ENCODE data around the gene TJP1. TPM values are rescaled to one million over a fixed set of nuclear protein-coding genes. Genes with fewer than 3 reads are reported as not detected.

The TJP1 gene
- total RNA-seq, 1 experiment from 2014 or later = 67.0 TPM

- BruUV-seq (replicated peaks) = no TSS peak
- Histone ChIP-seq H3K9me2 (replicated peaks; ENCODE audit: low read length) (no peaks in the 10 kb centered on the region), H3F3A (ENCODE audit: low read length, unreplicated experiment) (peaks cover 2% of the 10 kb centered on the region), H3K4me1 (ENCODE audit: insufficient read depth, low read length) (peaks cover 2% of the 10 kb centered on the region), H3K4me3 (ENCODE audit: low read length) (no peak overlapping the region), H3K9ac (ENCODE audit: low read length) (no peak overlapping the region), H3K36me3 (ENCODE audit: low read depth, low read length) (peaks cover 75% of the 10 kb centered on the region), H3K79me2 (ENCODE audit: low read length) (peaks cover 25% of the 10 kb centered on the region), H3K27me3 (ENCODE audit: low read length) (no peaks in the 10 kb centered on the region), H4K20me1 (ENCODE audit: low read length) (peaks cover 10% of the 10 kb centered on the region; the same call in 1 of the 2 replicates), H3K4me2 (ENCODE audit: low read length) (no peak overlapping the region), H3K27ac (ENCODE audit: low read length) (no peak overlapping the region), H3K9me3 (ENCODE audit: low read length) (no peaks in the 10 kb centered on the region), H2AFZ (ENCODE audit: low read length) (no peak overlapping the region)
- no peak for DNase-seq
- intact Hi-C loops (cut with micrococcal nuclease) = no loop called here
- CTCF ChIA-PET = no interaction called here
- TF ChIP-seq EZH2 (IDR thresholded peaks at IDR 0.05; ENCODE audit: low read length, unreplicated experiment) (no peak), EZH2phosphoT487 (IDR thresholded peaks at IDR 0.05; ENCODE audit: borderline replicate concordance, low read length) (no peak), CTCF (conservative IDR thresholded peaks at IDR 0.05; ENCODE audit: low read depth, low read length) (no peak)
- POLR2A ChIA-PET (ENCODE audit: unreplicated experiment) = no interaction called here
- ATAC-seq = no peak
Observed at GRCh38 chr15:29765898-29766527, 56.3 kb downstream of the TJP1 start.

- H3K36me3 ChIP-seq (ENCODE audit: low read depth, low read length) = peaks cover 81% of the 10 kb centered on the region
- CTCF ChIA-PET = no interaction called here
- no peaks in the 10 kb centered on the region for H3K9me3 ChIP-seq (ENCODE audit: low read length)
- H3F3A ChIP-seq (ENCODE audit: low read length, unreplicated experiment) = no peaks in the 10 kb centered on the region
- ATAC-seq = no peak
- TF ChIP-seq EZH2 (IDR thresholded peaks at IDR 0.05; ENCODE audit: low read length, unreplicated experiment) = no peak
- no peak for TF ChIP-seq CTCF (conservative IDR thresholded peaks at IDR 0.05; ENCODE audit: low read depth, low read length)
- no peak for TF ChIP-seq EZH2phosphoT487 (IDR thresholded peaks at IDR 0.05; ENCODE audit: borderline replicate concordance, low read length)
- H3K79me2 ChIP-seq (ENCODE audit: low read length) = peaks cover 25% of the 10 kb centered on the region
- no peak overlapping the region for H3K27ac ChIP-seq (ENCODE audit: low read length)
- intact Hi-C loops (cut with micrococcal nuclease) = no loop called here
- DNase-seq = no peak
- no peak overlapping the region for H2AFZ ChIP-seq (ENCODE audit: low read length)
- no peak overlapping the region for H3K9ac ChIP-seq (ENCODE audit: low read length)
- H3K4me2 ChIP-seq (ENCODE audit: low read length) = no peak overlapping the region
- H3K4me3 ChIP-seq (ENCODE audit: low read length) = no peak overlapping the region
- no TSS peak for BruUV-seq (replicated peaks)
- H4K20me1 ChIP-seq (ENCODE audit: low read length) = peaks cover 10% of the 10 kb centered on the region; the same call in 1 of the 2 replicates
- POLR2A ChIA-PET (ENCODE audit: unreplicated experiment) = no interaction called here
- no peaks in the 10 kb centered on the region for H3K27me3 ChIP-seq (ENCODE audit: low read length)
- no peaks in the 10 kb centered on the region for H3K4me1 ChIP-seq (ENCODE audit: insufficient read depth, low read length)
- no peaks in the 10 kb centered on the region for H3K9me2 ChIP-seq (replicated peaks; ENCODE audit: low read length)
Observed at GRCh38 chr15:29765234-29765841, 56.9 kb downstream of the TJP1 start.

- Histone ChIP-seq H3K4me2 (ENCODE audit: low read length) (no peak overlapping the region), H3K27me3 (ENCODE audit: low read length) (no peaks in the 10 kb centered on the region), H3K27ac (ENCODE audit: low read length) (no peak overlapping the region), H3F3A (ENCODE audit: low read length, unreplicated experiment) (no peaks in the 10 kb centered on the region), H4K20me1 (ENCODE audit: low read length) (peaks cover 10% of the 10 kb centered on the region; the same call in 1 of the 2 replicates), H3K9me3 (ENCODE audit: low read length) (no peaks in the 10 kb centered on the region), H3K9ac (ENCODE audit: low read length) (no peak overlapping the region), H3K4me1 (ENCODE audit: insufficient read depth, low read length) (no peaks in the 10 kb centered on the region), H3K4me3 (ENCODE audit: low read length) (no peak overlapping the region), H3K9me2 (replicated peaks; ENCODE audit: low read length) (no peaks in the 10 kb centered on the region), H3K79me2 (ENCODE audit: low read length) (peaks cover 14% of the 10 kb centered on the region), H2AFZ (ENCODE audit: low read length) (no peak overlapping the region), H3K36me3 (ENCODE audit: low read depth, low read length) (peaks cover 63% of the 10 kb centered on the region; the same call in 1 of the 2 replicates)
- BruUV-seq (replicated peaks) = no TSS peak
- TF ChIP-seq EZH2phosphoT487 (IDR thresholded peaks at IDR 0.05; ENCODE audit: borderline replicate concordance, low read length) (no peak), CTCF (conservative IDR thresholded peaks at IDR 0.05; ENCODE audit: low read depth, low read length) (no peak), EZH2 (IDR thresholded peaks at IDR 0.05; ENCODE audit: low read length, unreplicated experiment) (no peak)
- ChIA-PET CTCF (no interaction called here), POLR2A (ENCODE audit: unreplicated experiment) (no interaction called here)
- no peak for DNase-seq
- ATAC-seq = no peak
- intact Hi-C loops (cut with micrococcal nuclease) = no loop called here
Observed at GRCh38 chr15:29759596-29759995, 62.7 kb downstream of the TJP1 start.

Measured in PC-3 (cell line).